HG03196 (cell line): ENCODE data around the gene PUS10.
"Not testable (repeated sequence)": the region's sequence is repeated elsewhere in the genome, so short reads cannot be mapped to it uniquely, and the experiment has no call there.

Experiments used
- ATAC-seq: cut with Tn5 transposase; IDR thresholded peaks from one replicate; pipeline ENCODE4 v1.9.1; 2021; ENCODE audit not compliant: unreplicated experiment

The PUS10 gene

GRCh38 chr2:61013382-61013781, 4.7 kb downstream of the PUS10 start:
- ATAC-seq = no peak

- ATAC-seq = not testable (repeated sequence)
Measured at GRCh38 chr2:61012303-61012702, 5.8 kb downstream of the PUS10 start.

- ATAC-seq = no peak
Measured at GRCh38 chr2:61011678-61012077, 6.4 kb downstream of the PUS10 start.

GRCh38 chr2:61009355-61009754, 8.7 kb downstream of the PUS10 start:
- no peak for ATAC-seq

- ATAC-seq = no peak
Measured at GRCh38 chr2:61006486-61007105, 11.5 kb downstream of the PUS10 start.

- ATAC-seq = no peak
Measured at GRCh38 chr2:61005736-61006135, 12.3 kb downstream of the PUS10 start.

- ATAC-seq = peak; percentile 50
Measured at GRCh38 chr2:60998628-60999545, 19.2 kb downstream of the PUS10 start.

- ATAC-seq = no peak
Measured at GRCh38 chr2:60994131-60994530, 23.9 kb downstream of the PUS10 start.

GRCh38 chr2:60992985-60993392, 25.1 kb downstream of the PUS10 start:
- peak; percentile 96 for ATAC-seq

GRCh38 chr2:60991644-60992043, 26.4 kb downstream of the PUS10 start:
- ATAC-seq = no peak

- ATAC-seq = no peak
Measured at GRCh38 chr2:60989259-60989658, 28.8 kb downstream of the PUS10 start.

- not testable (repeated sequence) for ATAC-seq
Measured at GRCh38 chr2:60987656-60988055, 30.4 kb downstream of the PUS10 start.

GRCh38 chr2:60987041-60987440, 31.0 kb downstream of the PUS10 start:
- ATAC-seq = no peak

- ATAC-seq = no peak
Measured at GRCh38 chr2:60984720-60985119, 33.3 kb downstream of the PUS10 start.

GRCh38 chr2:60982066-60982465, 36.0 kb downstream of the PUS10 start:
- ATAC-seq = not testable (repeated sequence)

GRCh38 chr2:60980071-60980815, 37.8 kb downstream of the PUS10 start:
- no peak for ATAC-seq

GRCh38 chr2:60979231-60979630, 38.8 kb downstream of the PUS10 start:
- ATAC-seq = no peak

GRCh38 chr2:60977562-60977895, 40.5 kb downstream of the PUS10 start:
- ATAC-seq = no peak

GRCh38 chr2:60976875-60977561, 41.0 kb downstream of the PUS10 start:
- no peak for ATAC-seq

GRCh38 chr2:60976256-60976850, 41.7 kb downstream of the PUS10 start:
- ATAC-seq = no peak

GRCh38 chr2:60974652-60975051, 43.4 kb downstream of the PUS10 start:
- no peak for ATAC-seq
